Stimulated activated CD4-positive, alpha-beta T cell treated with anti-CD3 and anti-CD28 coated beads, TNF-alpha, amount 100 ng/mL, for 1 hour (primary cell): ENCODE results near the gene ARHGAP25.
A peak's percentile ranks its signal among the peaks of the same experiment; 100 is the strongest.

Experiments used
- DNase-seq, 3 donors: peaks; one replicate each; pipeline ENCODE4 v3.0.0-alpha.2; 2020; ENCODE audit warnings: low read depth in 3 of 3, low spot score in 1 of 3

The ARHGAP25 gene

GRCh38 chr2:68719912-68720311 lies 14.7 kb upstream of the ARHGAP25 start:
- no peak for DNase-seq

GRCh38 chr2:68720665-68721064 lies 13.9 kb upstream of the ARHGAP25 start:
- no peak for DNase-seq

GRCh38 chr2:68721482-68722101 lies 13.0 kb upstream of the ARHGAP25 start:
- no peak for DNase-seq

GRCh38 chr2:68722712-68723111 lies 11.9 kb upstream of the ARHGAP25 start:
- DNase-seq, result no peak

- no peak for DNase-seq
These were observed 11.4 kb upstream of the ARHGAP25 start for GRCh38 chr2:68723181-68723580.

GRCh38 chr2:68726100-68726499 lies 8.5 kb upstream of the ARHGAP25 start:
- no peak for DNase-seq

- peak; percentile 52 to 57 (median 56) for DNase-seq
These were observed 7.8 kb upstream of the ARHGAP25 start for GRCh38 chr2:68726608-68727367.

- DNase-seq, result no peak
These were observed 6.8 kb upstream of the ARHGAP25 start for GRCh38 chr2:68727683-68728375.

GRCh38 chr2:68730828-68731227 lies 3.8 kb upstream of the ARHGAP25 start:
- DNase-seq, result no peak

- no peak for DNase-seq
These were observed 2.3 kb upstream of the ARHGAP25 start for GRCh38 chr2:68732036-68732932.

GRCh38 chr2:68733365-68733764 lies 1.2 kb upstream of the ARHGAP25 start:
- DNase-seq, result no peak

GRCh38 chr2:68734176-68734575 lies 435 bp upstream of the ARHGAP25 start:
- DNase-seq, result no peak

- no peak for DNase-seq
These were observed 1.5 kb downstream of the ARHGAP25 start for GRCh38 chr2:68736086-68736485.

- DNase-seq, result no peak
These were observed 3.1 kb downstream of the ARHGAP25 start for GRCh38 chr2:68737711-68738110.

GRCh38 chr2:68738906-68739594 lies 4.4 kb downstream of the ARHGAP25 start:
- DNase-seq, result no peak

GRCh38 chr2:68739595-68740399 lies 5.2 kb downstream of the ARHGAP25 start:
- no peak for DNase-seq

- no peak for DNase-seq
These were observed 5.8 kb downstream of the ARHGAP25 start for GRCh38 chr2:68740400-68740914.

GRCh38 chr2:68741238-68741637 lies 6.6 kb downstream of the ARHGAP25 start:
- no peak for DNase-seq

- no peak for DNase-seq
These were observed 7.2 kb downstream of the ARHGAP25 start for GRCh38 chr2:68741805-68742306.
